CD4-positive, alpha-beta T cell treated with Interleukin-15 for 1 hour (primary cell): ENCODE data around the gene ELK3.

Experiments used
- DNase-seq: peaks from one replicate; pipeline ENCODE4 v3.0.0-alpha.2; 2020

The ELK3 gene

DNA sequence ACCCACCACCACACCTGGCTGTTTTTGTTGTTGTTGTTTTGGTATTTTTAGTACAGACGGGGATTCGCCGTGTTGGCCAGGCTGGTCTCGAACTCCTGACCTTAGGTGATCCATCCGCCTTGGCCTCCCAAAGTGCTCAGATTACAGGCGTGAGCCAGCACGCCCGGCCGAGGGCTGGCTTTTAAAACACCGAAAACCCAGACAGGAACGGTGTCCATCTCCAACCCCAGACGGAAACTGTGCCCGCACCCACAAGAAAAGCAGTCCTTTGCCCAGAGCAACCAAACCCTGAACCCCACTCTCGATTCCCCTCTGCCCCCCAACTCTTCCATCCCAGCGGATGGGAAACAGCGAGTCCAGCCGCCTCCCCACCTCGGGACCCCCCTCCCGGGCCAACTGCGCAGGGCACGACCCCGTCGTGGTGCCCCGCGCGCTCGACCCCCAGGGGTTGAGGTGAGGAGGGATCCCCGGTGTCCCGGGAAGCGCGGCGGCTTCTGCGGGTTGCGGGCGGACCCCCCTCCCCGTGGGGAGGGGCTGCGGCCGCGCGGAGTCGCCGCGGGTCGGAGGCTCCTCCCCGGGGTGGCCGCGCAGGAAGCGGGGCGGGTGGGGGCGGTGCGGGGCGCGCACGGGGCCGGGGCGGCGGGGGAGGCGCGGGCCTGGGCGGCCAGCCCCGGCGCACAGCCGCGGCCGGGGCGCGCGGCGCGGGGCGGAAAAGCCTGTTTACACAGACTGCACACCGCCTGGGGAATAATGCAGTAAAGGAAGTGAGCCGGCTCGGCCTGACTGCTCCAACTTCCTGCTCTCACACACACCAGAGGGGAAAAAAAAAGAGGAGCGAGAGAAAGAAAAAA, at the start of gene ELK3:
Gene ELK3 (plus strand): TSS at position 651 of the 851 bp plus-strand sequence.
- DNase-seq: peak; percentile 69

DNA sequence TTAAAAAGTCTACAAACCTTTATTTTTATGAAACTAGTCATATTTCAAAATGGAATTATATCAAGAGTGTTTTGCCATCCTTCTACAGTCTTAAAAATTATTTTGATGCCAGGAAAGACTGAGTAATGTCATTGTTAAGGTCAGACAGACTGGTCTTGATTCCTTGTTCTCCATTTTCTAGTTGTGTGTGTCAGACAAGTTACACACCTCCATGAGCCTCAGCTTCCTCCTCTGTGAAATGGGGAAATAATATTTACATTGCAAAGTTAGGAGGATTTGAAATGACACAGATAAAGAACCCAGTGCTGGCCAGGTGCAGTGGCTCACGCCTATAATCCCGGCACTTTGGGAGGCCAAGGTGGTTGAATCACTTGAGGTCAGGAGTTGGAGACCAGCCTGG, 47.4 kb upstream of the ELK3 start:
- no peak for DNase-seq

DNA sequence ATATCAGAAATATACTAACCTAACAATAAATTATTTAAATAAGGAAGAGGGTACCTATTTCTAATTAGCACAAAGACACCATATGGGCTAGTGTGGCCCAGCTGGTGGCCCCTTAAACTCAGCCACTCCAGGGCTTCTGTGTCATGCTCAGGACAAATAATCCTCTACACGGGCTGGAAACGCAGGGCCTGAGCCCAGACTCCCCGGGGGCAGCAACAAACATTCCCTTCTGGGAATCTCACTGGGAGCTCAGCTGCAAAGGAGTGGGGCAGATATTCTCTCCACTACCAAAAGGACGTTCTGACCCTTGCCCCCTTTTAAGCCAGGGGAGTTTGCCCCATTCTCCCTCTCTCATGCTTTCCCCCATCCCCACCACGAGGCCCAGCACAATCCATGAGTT, 43.7 kb upstream of the ELK3 start:
- no peak for DNase-seq

DNA sequence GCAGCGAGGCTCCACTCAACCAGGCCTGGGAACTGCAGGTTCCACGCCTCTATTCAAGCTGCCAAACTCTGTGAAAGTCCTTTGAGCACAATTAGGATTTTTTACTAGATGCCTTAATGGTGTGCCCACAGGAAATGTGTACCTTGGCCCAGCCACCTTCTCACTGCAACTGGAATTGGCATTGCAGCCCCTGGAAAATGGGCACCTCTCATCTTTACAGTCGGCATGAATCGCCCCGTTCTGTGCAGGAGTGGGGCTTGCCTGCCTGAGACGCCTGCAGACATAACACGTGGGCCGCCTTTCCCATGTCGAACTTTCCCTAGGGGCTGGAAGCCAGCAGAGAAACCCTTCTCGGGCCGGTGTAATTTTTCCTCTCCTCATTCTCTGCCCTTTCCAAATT, 42.0 kb upstream of the ELK3 start:
- DNase-seq: no peak

DNA sequence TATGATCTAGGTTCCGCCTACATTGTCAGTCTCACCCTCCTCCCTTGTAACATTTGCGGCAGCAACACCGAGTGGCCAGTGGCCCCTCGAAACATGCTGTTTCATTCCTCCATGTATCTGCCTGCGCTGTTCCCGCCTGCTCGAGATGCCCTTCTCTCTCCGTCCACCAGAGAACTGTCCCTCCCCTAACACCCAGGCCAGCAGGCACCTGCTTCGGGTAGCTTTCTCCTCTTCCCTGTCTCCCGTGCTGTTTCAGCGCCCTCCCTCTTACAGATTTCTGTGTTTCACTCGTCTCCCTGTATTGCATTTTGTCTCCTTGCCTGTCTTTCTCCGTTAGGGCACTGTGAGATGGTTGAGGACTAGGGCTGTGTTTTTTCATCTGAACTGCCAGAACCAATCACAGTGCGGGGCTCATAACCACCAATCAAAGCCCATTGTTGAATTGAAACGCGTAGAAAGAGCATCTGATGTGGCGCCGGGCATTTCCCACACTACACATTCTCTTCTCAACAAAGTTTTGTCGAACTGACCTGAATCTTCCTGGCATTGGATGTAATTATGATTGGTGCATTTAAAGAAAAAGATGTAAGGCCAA, 40.9 kb upstream of the ELK3 start:
- DNase-seq: no peak

DNA sequence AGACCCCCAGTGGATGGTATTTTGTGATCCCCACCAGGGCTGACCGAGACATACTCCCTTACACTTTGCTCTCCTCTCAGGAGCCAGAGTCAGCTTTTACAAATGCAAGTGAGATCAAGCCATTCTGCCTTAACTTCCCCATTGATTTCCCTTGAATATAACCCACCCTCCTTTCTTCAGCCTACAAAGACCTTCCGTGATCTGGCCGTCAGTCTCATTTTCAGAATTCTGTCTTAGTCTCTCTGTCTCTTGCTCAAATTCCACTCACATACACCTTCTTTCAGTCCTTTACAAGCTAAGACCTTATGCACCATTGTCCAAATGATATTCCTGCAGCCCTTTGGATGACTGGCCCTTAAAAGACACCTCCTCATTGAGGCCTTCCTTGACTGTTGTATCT, 39.0 kb upstream of the ELK3 start:
- no peak for DNase-seq

DNA sequence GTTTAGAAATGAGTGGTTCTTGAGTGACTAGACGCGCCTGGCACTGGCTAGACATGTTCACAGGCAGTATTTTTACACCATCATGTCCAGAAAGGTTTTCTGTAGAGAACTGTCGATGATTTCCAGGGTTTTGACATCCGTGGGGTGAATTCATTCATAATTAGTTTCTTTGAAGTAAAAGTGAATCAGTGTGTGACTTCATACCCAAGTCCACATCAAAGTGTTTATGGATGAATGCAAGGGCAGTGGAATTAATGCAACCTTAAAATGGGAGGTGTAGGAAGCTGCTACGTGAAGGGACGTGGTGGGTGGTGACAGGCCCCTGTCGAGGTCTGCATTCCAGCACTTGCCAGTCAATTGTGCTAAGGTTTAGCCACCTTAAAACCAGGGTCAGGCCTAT, 38.4 kb upstream of the ELK3 start:
- DNase-seq: no peak

DNA sequence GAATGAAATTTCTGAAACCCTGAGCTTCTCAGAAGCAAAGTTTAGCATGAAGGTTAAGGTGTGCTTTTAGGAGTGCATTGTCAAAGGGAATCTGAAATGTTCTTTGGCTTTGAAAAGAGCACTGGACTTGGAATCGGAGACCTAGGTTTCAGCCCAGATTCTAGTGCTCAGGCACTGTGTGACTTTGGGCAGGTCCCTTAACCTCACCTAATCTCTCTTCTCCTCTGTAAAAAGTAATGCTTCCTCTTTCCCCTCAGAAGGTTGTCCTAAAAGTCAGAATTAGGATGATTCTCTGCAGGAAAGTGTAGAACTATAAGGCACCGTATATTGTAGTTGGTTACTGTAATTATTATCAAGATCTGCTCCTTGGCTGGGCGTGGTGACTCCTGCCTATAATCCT, 38.0 kb upstream of the ELK3 start:
- DNase-seq: no peak

DNA sequence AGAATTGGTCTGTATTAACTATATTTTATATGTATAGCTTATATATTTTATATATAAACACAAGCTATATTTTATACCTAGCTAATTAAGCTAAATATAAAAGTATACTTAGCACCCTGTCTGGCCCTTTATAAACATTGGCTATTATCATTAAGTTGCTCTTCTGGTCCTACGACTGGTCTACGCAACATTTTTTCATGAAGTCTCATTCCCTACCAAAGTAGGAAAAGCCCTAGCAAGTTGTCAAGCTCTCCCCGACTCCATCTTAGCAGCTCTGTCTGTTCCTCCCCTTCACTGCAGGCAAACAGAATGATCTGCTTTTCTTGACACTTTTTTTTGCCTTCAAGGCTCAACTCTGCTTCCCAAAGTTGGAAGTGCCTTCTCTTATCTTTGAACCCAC, 36.7 kb upstream of the ELK3 start:
- DNase-seq: no peak

DNA sequence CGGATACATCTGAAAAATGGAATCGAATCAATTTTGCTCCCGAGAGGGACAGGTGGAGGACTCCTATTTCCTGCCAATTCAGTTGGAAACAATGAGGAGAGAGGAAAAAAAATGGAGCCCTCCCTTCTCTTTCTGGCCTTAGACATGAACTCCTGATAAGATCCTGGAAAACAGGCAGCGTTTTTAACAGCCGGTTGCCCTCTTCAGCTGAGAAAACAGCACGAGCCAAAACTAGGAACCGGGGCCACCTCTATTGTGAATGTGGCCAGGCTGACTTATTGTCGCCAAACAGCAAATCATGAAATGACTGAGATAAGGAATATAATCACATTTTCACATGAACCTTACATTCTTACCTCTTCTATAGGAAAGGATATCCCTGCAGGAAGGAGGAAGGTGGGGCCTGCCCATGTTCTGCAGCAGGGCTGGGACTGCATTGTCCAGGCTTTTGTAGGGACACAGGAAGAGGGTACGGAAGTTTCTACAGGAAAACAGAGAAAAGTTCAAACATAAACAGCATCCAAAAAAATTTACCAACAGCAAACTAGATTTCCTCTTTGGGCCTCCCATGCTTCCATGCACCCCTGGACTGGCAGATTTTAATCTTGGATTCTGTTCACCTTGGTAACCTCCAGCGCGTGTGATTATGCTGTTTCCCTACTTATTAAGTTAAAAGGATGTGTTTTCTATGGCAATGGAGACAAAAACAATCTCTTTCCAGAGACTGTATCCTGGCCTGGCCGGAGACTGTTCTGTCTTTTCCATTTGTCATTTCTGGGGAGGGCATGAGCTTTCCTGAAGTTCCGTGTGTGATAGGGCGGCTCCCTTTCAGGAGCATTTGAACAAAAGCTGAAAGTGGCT, 29.0 kb upstream of the ELK3 start:
- DNase-seq: no peak

DNA sequence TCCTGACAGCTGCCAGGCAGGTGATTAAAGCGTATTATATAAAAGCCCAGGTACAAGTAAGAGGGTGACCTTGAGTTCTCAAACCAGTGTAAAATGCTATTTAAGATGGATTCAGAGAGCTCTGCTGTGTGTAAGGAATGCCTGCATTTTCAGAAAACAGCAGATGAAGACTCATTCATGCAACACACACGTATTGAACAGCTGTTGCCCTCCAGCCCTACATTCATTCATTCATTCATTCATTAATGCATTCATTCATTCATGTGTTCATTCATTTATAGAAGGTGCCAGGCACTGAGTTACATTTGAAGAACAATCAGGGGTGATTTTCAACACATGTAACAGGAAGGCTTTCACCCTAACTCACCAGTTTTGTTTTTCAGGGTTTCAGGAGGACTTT, 27.4 kb upstream of the ELK3 start:
- DNase-seq: no peak

DNA sequence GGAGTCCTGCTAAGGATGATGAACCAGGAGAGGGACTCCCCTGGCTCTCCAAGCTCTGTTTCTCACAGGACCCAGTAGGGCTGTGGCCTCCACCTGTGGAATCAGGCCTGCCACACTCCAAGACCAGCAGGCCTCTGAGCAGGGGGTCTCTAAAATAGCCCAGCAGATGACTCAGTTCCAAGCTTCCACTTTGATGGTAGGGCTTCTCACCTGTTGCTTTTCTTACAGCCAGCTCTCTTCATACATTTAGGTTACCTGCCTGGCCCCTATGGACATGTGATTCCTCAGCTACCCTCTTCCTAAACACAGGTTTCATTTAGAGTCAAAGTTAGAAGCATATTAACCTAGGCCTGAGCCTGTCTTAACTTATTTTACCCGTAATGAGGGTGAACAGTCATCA, 26.7 kb upstream of the ELK3 start:
- no peak for DNase-seq

DNA sequence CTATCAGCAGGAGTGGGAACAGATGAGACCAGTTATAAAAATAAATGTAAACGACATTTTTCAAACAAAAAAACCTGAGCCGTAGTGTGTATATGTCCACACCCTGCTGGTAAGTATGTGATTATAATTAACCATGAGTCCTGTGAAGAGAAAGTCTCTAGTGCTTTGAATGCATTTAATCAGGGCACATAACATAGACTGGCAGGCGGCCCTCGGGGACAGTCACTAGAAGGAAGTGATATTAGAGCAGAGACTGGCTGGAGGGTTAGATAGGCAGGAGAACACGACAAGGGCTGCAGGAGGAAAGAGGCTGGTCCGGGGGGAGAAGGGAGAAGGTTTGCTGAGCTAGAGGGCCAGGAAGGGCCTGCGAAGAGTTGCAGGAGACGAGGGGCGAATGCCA, 23.8 kb upstream of the ELK3 start:
- no peak for DNase-seq

DNA sequence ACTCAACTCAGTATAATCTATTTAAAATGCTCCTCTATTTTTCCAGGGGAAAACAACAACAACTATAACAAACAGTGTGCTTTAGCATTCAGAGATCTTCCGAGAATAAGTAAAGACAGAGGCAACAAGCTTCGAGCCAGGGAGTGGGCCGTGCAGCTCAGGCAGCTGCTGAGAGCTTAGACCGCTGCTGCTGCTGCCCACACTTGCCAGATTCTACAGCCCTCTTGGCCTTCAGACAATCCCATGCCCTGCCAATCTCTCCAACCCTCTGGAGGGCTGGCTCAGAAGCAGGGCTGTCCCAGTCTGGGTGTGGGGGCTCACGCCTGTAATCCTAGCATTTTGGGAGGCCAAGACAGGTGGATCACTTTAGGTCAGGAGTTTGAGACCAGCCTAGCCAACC, 23.4 kb upstream of the ELK3 start:
- DNase-seq: no peak

DNA sequence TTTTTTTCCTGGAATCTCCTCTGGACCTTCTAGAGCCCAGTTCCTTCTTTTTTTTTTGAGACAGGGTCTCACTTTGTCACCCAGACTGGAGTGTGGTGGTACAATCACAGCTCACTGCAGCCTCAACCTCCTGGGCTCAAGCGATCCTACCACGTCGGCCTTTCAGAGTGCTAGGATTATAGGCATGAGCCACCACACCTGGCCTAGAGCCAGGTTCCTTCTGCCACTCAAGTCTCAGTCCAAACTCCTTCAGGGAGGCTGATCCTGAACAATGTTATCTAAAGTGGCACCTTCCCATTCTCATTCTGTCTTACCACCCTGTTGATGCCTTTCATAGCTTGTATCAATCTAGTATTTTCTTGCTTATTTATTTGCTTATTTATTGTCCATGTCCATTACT, 22.3 kb upstream of the ELK3 start:
- no peak for DNase-seq

DNA sequence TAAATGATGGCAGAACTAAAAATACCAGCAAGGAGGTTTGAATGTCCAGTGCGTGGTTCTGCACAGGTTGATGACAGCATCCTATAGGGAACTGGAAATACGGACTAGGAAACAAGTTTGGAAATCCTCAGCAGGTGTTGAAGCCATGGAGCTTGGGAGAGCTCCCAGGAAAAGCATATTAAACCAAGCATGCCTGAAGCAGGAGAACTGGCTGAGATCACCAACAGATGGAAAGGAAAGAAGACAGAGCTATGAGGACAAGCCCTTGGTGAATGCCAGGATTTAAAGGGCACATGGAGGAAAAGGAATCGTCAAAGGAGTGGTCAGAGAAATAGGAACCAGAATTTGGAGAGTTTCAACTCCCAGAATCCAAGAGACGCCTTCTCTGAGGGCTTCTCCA, 21.2 kb upstream of the ELK3 start:
- DNase-seq: no peak

DNA sequence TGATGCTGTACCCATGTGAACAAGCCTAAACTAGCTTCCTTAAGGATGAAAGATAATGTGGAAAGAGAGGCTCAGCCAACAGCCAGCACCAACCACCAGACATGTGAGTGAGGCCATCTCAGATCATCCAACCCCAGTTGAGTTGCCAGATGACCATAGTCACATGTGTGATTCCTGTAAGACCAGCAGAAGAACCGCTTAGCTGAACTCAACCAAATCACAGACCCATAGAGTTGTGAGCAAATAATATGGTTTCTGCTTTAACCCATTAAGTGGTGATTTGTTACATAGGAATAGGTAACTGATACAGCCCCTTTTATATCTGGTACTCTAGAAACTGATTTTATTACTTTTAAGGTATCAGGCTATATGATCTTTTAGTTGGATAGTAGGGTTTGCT, 17.6 kb upstream of the ELK3 start:
- DNase-seq: no peak

DNA sequence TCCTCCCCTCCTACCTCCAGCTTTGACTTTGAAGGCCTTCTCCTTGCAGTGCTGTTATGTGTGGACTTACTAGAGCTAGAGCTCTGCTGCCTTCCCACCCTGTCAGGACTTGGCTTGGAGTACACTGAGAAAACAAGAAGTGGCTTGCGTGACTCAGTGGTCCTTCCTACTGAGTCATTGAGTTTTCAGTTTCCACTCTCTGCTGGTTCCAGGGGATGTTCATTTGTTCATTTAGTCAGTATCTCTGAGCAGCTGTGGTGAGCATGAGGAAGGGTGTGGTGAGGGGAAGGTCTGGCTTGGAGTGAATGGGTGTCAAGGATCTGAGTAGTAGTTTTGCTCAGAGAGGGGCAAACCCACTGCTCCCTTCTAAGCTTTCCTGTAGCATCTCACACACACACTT, 17.2 kb upstream of the ELK3 start:
- DNase-seq: peak; percentile 73

DNA sequence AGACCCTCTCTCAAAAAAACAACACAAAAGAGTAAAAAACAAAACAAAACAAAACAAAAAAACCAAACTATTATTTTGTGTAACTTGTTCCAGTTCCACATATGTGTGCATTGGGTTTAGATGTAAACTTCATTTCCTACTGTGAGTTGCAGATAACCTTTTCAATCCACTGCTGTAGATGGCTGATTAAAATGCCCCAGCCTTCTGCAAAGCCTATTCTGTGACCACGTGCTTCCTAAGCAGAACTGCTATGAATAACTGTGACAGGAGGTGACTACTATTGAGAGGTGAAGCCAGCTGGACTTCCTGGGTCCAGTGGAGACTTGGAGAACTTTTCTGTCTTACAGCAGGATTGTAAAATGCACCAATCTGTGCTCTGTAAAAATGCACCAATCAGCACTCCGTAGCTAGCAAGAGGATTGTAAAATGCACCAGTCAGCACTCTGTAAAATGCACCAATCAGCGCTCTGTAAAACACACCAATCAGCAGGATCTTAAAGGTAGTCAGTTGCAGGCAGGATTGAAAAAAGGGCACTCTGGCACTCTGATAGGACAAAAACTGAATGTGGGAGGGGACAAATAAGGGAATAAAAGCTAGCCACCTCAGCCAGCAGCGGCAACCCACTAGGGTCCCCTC, 10.3 kb upstream of the ELK3 start:
- no peak for DNase-seq

DNA sequence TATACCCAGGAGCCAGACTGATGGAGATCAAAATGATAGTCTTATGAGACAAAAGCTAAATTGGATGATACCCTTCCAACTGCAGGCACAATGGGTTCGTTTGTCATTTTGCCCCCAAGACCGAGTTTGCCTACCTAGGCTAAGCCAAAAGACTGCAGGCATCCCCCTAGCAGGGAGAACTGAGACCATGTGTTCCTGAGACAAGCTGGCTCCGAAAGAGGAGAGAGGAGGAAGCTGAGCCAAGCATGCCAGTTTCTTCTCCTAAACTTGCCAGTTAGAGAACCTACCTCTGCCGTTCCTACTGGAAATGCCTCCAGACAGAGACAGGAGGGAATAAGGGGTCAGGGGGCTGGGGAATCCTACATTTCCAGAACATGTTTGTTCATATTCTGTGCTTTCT, 8.3 kb upstream of the ELK3 start:
- no peak for DNase-seq

DNA sequence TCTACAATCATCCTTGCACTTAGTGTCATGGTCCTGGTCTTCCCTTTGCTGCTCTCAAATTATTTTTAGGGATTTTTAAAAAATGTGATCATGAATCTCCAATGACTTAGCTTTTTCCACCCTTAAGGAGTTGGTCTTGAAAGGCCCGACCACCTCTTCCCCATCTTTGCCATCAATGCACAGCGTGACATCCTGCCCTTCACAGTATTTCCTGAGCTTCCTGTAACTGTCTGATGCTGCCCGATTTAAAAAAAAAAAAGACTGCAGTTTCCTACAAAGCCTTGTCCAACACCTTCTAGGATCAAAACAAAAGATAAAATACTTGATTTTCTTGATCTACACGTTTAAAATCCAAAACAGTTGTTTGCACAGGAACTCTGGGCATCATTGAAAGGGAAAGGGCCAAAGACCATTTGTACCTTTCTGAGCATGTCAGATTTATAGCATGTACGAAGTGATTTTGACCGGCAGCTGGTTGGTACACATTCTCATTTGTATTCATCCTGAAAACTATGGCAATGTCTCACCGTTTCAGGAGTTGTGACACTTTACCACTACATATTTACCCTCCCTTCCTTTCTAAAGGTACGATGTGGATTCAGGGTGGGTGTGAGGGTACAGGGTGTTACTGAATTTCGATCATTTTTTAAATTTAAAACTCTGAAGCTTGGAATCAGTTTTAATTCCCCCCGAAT, 7.4 kb upstream of the ELK3 start:
- DNase-seq: no peak

DNA sequence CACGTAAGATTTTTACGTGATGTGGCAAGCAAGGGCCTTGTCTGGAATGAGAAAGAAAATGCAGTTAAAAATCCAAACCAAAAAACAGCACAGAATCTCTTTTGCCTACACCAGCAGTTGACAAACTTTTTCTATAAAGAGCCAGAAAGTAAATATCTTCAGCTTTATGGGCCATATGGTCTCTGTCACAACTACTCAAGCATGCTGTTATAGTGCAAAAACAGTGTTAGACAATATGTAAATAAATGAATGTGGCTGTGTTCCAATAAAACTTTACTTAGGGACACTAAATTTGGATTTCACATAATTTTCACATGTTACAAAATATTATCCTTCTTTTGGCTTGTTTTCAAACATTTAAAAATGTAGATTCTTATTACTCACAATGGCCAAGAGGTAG, 6.2 kb upstream of the ELK3 start:
- DNase-seq: no peak

DNA sequence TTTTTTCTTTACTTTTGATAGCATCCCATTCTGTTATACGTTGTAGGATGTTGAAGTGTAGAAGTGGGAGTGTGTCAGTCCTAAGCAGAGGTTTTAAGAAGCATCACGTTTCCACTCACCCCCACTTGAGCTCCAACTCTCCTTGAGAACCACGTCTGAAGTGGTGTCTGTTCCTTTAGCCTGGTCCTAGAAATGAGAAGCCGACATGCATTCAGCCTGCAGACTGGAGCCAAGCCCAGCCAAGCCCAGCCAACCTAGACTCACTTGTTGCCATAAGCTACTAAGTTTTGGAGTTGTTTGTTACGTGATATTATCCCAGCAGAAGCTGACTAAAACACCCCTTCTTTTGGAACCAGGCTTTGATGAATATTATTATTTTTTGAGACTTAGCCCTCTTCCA, 4.4 kb upstream of the ELK3 start:
- DNase-seq: no peak
